Vagina (tissue), 2 donors: ENCODE results near the gene USP38. TPM values are rescaled to one million over a fixed set of nuclear protein-coding genes. Genes with fewer than 3 reads are reported as not detected.
"Not testable (repeated sequence)": the region's sequence is repeated elsewhere in the genome, so short reads cannot be mapped to it uniquely, and the experiment has no call there.

Experiments
- DNase-seq, 2 donors: peaks; one replicate each; pipeline ENCODE4 v3.0.0-alpha.2; 2017; ENCODE audit errors: extremely low spot score in 2 of 2
- H3K27ac ChIP-seq: fragments of 200-600 bp; sonication (generic); one replicate; pipeline ENCODE4 v1.5.1; 2019
- H3K27me3 ChIP-seq: fragments of 200-600 bp; sonication (generic); one replicate; pipeline ENCODE4 v1.5.1; 2019
- H3K36me3 ChIP-seq, 2 donors: fragments of 200-600 bp; sonication (generic); one replicate each; pipeline ENCODE4 v1.5.1; 2017 to 2019
- H3K4me1 ChIP-seq: fragments of 200-600 bp; sonication (generic); one replicate; pipeline ENCODE4 v1.5.1; 2019
- H3K4me3 ChIP-seq, 2 donors: fragments of 200-600 bp; sonication (generic); 1 replicate in 1 of 2; 2 replicates in 1 of 2; pipeline ENCODE4 v1.5.1; 2016 to 2019
- H3K9me3 ChIP-seq: fragments of 200-600 bp; sonication (generic); one replicate; pipeline ENCODE4 v1.5.1; 2019
- POLR2A ChIP-seq, 2 donors: fragments of 450-650 bp; IDR thresholded peaks; one replicate each; pipeline ENCODE4 v1.6.1; 2017; ENCODE audit warnings: antibody characterized with exemption in 2 of 2, mild to moderate bottlenecking in 2 of 2, moderate library complexity in 2 of 2
- POLR2AphosphoS5 ChIP-seq, 2 donors: sonication (generic); formaldehyde crosslinking; IDR thresholded peaks; one replicate each; pipeline ENCODE4 v1.9.0; 2017; ENCODE audit warnings: antibody characterized with exemption in 2 of 2, mild to moderate bottlenecking in 2 of 2, low read depth in 1 of 2; ENCODE audit not compliant: insufficient read depth in 1 of 2
- intact Hi-C: fragments of 100-400 bp; cut with DNase I; formaldehyde crosslinking; loops from one replicate; pipeline ENCODE4 v1.15.1; 2023
- total RNA-seq: library from RNA; depleted of rRNA; stranded (reverse); fragments of >200 nt; gene quantifications from one replicate; pipeline ENCODE4 v1.2.3, GENCODE V29; 2016
- TF ChIP-seq, protein P1 (sequence below), 3 experiments: fragments of 450-650 bp in 2 of 3; fragments of 200-600 bp in 1 of 3; sonication (generic) in 1 of 3; IDR thresholded peaks; one replicate each; pipeline ENCODE4 v1.5.1; 2017 to 2019; ENCODE audit warnings: antibody characterized with exemption in 3 of 3, mild to moderate bottlenecking in 2 of 3, moderate library complexity in 2 of 3

Gene USP38
- total RNA-seq, 1 donor from 2014 or later = 14.7 TPM

DNA sequence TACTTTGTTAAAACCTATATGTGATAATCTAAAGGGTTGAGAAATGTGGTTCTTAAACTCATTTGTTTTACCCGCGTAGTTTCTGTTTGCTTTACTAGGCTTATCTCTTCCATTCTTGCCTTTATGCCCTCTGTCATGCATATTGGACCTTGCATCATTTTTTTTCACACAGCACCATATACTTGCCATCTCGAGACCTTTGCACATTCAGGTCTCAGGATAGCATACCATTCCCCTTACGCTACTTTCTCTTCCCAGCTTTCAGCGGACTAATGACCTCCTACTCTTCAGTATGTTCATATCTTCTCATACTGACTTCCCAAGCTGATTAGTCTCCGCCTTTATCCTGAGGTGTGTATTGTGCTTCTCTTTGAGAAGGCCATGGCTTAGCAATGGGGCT, 40.5 kb downstream of the USP38 start:
- H3K9me3 ChIP-seq = no peaks in the 10 kb centered on the region
- H3K4me1 ChIP-seq = no peaks in the 10 kb centered on the region
- intact Hi-C loops = no loop called here
- no peaks in the 10 kb centered on the region for H3K27me3 ChIP-seq
- H3K4me3 ChIP-seq = no peak overlapping the region
- DNase-seq = no peak
- no peak overlapping the region for H3K27ac ChIP-seq
- TF ChIP-seq POLR2A (IDR thresholded peaks at IDR 0.05) (no peak), POLR2AphosphoS5 (IDR thresholded peaks at IDR 0.05; ENCODE audit: insufficient read depth in 1 of 2, low read depth in 1 of 2) (no peak)
- TF ChIP-seq, protein P1, sequence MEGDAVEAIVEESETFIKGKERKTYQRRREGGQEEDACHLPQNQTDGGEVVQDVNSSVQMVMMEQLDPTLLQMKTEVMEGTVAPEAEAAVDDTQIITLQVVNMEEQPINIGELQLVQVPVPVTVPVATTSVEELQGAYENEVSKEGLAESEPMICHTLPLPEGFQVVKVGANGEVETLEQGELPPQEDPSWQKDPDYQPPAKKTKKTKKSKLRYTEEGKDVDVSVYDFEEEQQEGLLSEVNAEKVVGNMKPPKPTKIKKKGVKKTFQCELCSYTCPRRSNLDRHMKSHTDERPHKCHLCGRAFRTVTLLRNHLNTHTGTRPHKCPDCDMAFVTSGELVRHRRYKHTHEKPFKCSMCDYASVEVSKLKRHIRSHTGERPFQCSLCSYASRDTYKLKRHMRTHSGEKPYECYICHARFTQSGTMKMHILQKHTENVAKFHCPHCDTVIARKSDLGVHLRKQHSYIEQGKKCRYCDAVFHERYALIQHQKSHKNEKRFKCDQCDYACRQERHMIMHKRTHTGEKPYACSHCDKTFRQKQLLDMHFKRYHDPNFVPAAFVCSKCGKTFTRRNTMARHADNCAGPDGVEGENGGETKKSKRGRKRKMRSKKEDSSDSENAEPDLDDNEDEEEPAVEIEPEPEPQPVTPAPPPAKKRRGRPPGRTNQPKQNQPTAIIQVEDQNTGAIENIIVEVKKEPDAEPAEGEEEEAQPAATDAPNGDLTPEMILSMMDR (IDR thresholded peaks at IDR 0.05) = no peak
- no peaks in the 10 kb centered on the region for H3K36me3 ChIP-seq

DNA sequence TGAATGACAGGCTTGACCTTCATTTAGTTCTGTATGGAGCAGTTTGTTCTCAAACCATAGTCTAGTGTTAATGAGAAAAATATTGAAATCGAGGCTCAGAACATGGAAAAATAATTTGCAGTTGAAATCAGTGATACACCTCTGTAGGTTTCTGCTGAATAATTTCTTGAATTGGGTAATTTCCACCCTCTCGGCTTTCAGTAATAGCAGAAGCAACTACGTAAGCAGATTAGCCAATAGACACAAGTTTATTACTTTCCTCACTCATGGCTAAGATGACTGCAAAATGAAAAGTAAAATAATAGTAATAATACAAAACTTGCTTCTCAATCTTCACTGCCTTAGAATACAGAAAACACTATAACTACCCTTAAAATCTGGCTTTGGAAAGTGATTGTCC, 46.0 kb downstream of the USP38 start:
- no peaks in the 10 kb centered on the region for H3K4me1 ChIP-seq
- no peaks in the 10 kb centered on the region for H3K9me3 ChIP-seq
- no peak for DNase-seq
- H3K27ac ChIP-seq = no peak overlapping the region
- intact Hi-C loops = no loop called here
- no peak overlapping the region for H3K4me3 ChIP-seq
- no peaks in the 10 kb centered on the region for H3K27me3 ChIP-seq
- TF ChIP-seq POLR2A (IDR thresholded peaks at IDR 0.05) (no peak), POLR2AphosphoS5 (IDR thresholded peaks at IDR 0.05; ENCODE audit: insufficient read depth in 1 of 2, low read depth in 1 of 2) (no peak)
- TF ChIP-seq, protein P1 (IDR thresholded peaks at IDR 0.05) = no peak
- H3K36me3 ChIP-seq = no peaks in the 10 kb centered on the region

DNA sequence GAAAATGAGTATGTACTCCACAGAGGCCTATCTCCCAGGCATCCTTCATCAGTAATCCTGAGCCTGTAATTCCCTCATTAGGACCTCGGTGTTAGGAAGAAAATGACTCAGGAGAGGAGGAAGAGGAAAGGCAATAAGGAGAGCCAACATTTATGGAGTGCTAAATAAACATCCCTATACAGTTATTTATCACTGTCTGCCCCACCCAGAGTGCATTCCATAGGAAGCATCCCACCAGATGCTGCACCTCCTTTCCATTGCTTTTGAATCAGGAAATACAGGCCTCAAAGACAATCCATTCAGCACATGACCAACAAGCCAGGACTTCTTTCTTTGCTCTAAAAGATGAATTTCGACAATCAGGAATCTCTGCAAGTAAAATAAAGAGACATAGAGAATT, 47.6 kb downstream of the USP38 start:
- intact Hi-C loops = no loop called here
- TF ChIP-seq POLR2A (IDR thresholded peaks at IDR 0.05) = no peak
- TF ChIP-seq, protein P1 (IDR thresholded peaks at IDR 0.05) = no peak
- TF ChIP-seq POLR2AphosphoS5 (IDR thresholded peaks at IDR 0.05; ENCODE audit: insufficient read depth in 1 of 2, low read depth in 1 of 2) = no peak
- H3K4me3 ChIP-seq = no peak overlapping the region
- H3K9me3 ChIP-seq = no peaks in the 10 kb centered on the region
- no peak for DNase-seq
- no peak overlapping the region for H3K27ac ChIP-seq
- no peaks in the 10 kb centered on the region for H3K27me3 ChIP-seq
- no peaks in the 10 kb centered on the region for H3K36me3 ChIP-seq
- H3K4me1 ChIP-seq = no peaks in the 10 kb centered on the region

DNA sequence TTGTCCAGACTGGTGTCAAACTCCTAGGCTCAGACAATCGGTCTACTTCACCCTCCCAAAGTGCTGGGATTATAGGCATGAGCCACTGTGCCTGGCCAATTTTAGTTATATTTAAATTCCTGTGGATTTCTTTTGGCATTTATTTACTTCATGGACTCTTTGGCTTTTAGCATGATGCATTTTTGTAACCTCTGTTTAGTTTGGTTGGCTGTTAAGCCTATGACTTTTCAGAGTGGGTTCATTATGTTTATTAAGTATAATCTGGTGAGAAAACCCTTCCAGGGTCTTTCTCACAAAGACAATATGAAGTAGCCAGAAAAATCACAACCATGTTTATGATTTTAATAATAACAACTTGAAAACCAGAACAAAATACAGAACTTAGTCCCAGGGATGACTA, 49.4 kb downstream of the USP38 start:
- Histone ChIP-seq H3K4me3 (no peak overlapping the region), H3K9me3 (no peaks in the 10 kb centered on the region), H3K4me1 (no peaks in the 10 kb centered on the region), H3K27ac (no peak overlapping the region), H3K36me3 (no peaks in the 10 kb centered on the region), H3K27me3 (no peaks in the 10 kb centered on the region)
- no peak for DNase-seq
- intact Hi-C loops = no loop called here
- TF ChIP-seq POLR2A (IDR thresholded peaks at IDR 0.05) (no peak), POLR2AphosphoS5 (IDR thresholded peaks at IDR 0.05; ENCODE audit: insufficient read depth in 1 of 2, low read depth in 1 of 2) (no peak)
- TF ChIP-seq, protein P1 (IDR thresholded peaks at IDR 0.05) = no peak

DNA sequence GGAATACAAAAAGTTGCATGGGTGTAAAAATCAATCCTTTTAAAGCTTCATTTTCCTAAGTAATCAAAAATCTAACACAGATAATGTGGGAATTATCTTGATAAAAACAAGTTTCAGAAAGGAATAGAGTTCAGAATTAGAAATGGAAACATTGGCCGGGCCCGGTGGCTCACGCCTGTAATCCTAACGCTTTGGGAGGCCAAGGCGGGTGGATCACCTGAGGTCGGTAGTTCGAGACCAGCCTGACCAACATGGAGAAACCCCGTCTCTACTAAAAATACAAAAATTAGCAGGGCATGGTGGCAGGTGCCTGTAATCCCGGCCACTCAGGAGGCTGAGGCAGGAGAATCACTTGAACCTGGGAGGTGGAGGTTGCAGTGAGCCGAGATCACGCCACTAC, 52.5 kb downstream of the USP38 start:
- H3K9me3 ChIP-seq, H3K27ac ChIP-seq, H3K4me3 ChIP-seq: not testable (repeated sequence)

More for the DNA sequence above, 52.5 kb downstream of the USP38 start:
- H3K4me1 ChIP-seq, intact Hi-C loops, DNase-seq, H3K36me3 ChIP-seq, H3K27me3 ChIP-seq: not testable (repeated sequence)
